ENCODE results near the gene ZHX3.

Gene ZHX3

GRCh38 chr20:41355192-41355591, 37.7 kb upstream of the ZHX3 start:
- DNase-seq, result no peak

GRCh38 chr20:41353530-41353929, 36.0 kb upstream of the ZHX3 start:
- no peak for DNase-seq

- DNase-seq, result no peak
Observed at GRCh38 chr20:41352666-41353065, 35.1 kb upstream of the ZHX3 start.

- no peak for DNase-seq
Observed at GRCh38 chr20:41352106-41352505, 34.6 kb upstream of the ZHX3 start.

GRCh38 chr20:41350408-41350962, 33.0 kb upstream of the ZHX3 start:
- DNase-seq, result no peak

GRCh38 chr20:41349943-41350342, 32.4 kb upstream of the ZHX3 start:
- DNase-seq, result no peak

- no peak for DNase-seq
Observed at GRCh38 chr20:41349266-41349665, 31.7 kb upstream of the ZHX3 start.

- no peak for DNase-seq
Observed at GRCh38 chr20:41348430-41349172, 31.1 kb upstream of the ZHX3 start.

GRCh38 chr20:41347523-41348429, 30.2 kb upstream of the ZHX3 start:
- no peak for DNase-seq

- DNase-seq, result no peak
Observed at GRCh38 chr20:41345729-41346067, 28.2 kb upstream of the ZHX3 start.

- no peak for DNase-seq
Observed at GRCh38 chr20:41344938-41345728, 27.6 kb upstream of the ZHX3 start.

- no peak for DNase-seq
Observed at GRCh38 chr20:41344477-41344876, 26.9 kb upstream of the ZHX3 start.

- no peak for DNase-seq
Observed at GRCh38 chr20:41342474-41343464, 25.2 kb upstream of the ZHX3 start.

- DNase-seq, result peak; percentile 31
Observed at GRCh38 chr20:41340327-41341055, 23.0 kb upstream of the ZHX3 start, which contains the start of gene LPIN3. LPIN3 (plus strand) TSS chr20:41340821; CDS start chr20:41345804, 4,983 bp downstream.

GRCh38 chr20:41339957-41340326, 22.4 kb upstream of the ZHX3 start:
- peak; percentile 77 for DNase-seq

- no peak for DNase-seq
Observed at GRCh38 chr20:41336711-41337492, 19.4 kb upstream of the ZHX3 start.

- no peak for DNase-seq
Observed at GRCh38 chr20:41335591-41335990, 18.1 kb upstream of the ZHX3 start.

GRCh38 chr20:41334443-41335421, 17.2 kb upstream of the ZHX3 start:
- DNase-seq, result no peak

GRCh38 chr20:41334036-41334435, 16.5 kb upstream of the ZHX3 start:
- no peak for DNase-seq
